OCI-LY7 (cell line): ENCODE results near the gene IL13RA1. TPM values are rescaled to one million over a fixed set of nuclear protein-coding genes. Genes with fewer than 3 reads are reported as not detected.

Source experiments
- BruUV-seq: library from RNA; stranded (reverse); fragments of 400-500 nt; replicated peaks from 2 replicates; lab custom pipeline; 2021; lab: Mats Ljungman, UMichigan
- CTCF ChIA-PET: fragments of 300-600 bp; sonication (Branson Sonifier 250); formaldehyde crosslinking; loops from one replicate; lab custom pipeline; 2022; ENCODE audit warnings: antibody characterized with exemption; ENCODE audit not compliant: unreplicated experiment; lab: Charles Lee
- POLR2A ChIA-PET: fragments of 300-600 bp; sonication (Branson Sonifier 250); formaldehyde crosslinking; loops from one replicate; lab custom pipeline; 2022; ENCODE audit warnings: antibody characterized with exemption; lab: Charles Lee
- DNase-seq: peaks from one replicate; pipeline ENCODE4 v3.0.0-alpha.2; 2015; ENCODE audit warnings: low spot score
- H2AFZ ChIP-seq: fragments of 200-600 bp; sonication (generic), shearing (Covaris generic); 2 replicates; pipeline ENCODE4 v1.6.1; 2014; ENCODE audit warnings: mild to moderate bottlenecking, antibody characterized with exemption, low read length, moderate library complexity
- H3K27ac ChIP-seq: fragments of 200-600 bp; sonication (generic); 2 replicates; pipeline ENCODE4 v1.5.1; 2014; ENCODE audit warnings: mixed run types, low read depth, mild to moderate bottlenecking, moderate library complexity, low read length, inconsistent platforms; ENCODE audit not compliant: poor library complexity, severe bottlenecking
- H3K36me3 ChIP-seq: fragments of 200-600 bp; sonication (generic); 2 replicates; pipeline ENCODE4 v1.6.1; 2014; ENCODE audit warnings: mild to moderate bottlenecking, antibody characterized with exemption, low read length, moderate library complexity, mixed read lengths; ENCODE audit not compliant: insufficient read depth
- H3K4me1 ChIP-seq: fragments of 200-600 bp; sonication (generic); 2 replicates; pipeline ENCODE4 v1.5.1; 2014; ENCODE audit warnings: mild to moderate bottlenecking, low read length; ENCODE audit not compliant: insufficient read depth, poor library complexity, severe bottlenecking
- H3K4me2 ChIP-seq: fragments of 200-600 bp; sonication (generic); 2 replicates; pipeline ENCODE4 v1.6.1; 2014; ENCODE audit warnings: mild to moderate bottlenecking, low read length
- H3K4me3 ChIP-seq: fragments of 200-600 bp; sonication (generic); 2 replicates; pipeline ENCODE4 v1.5.1; 2014; ENCODE audit warnings: mild to moderate bottlenecking, low read depth, low read length; ENCODE audit not compliant: poor library complexity, severe bottlenecking
- H3K79me2 ChIP-seq: fragments of 200-600 bp; sonication (generic); 2 replicates; pipeline ENCODE4 v1.6.1; 2016; ENCODE audit warnings: low read depth, mild to moderate bottlenecking, low read length, moderate library complexity, mixed read lengths; ENCODE audit not compliant: insufficient read depth
- H3K9me2 ChIP-seq: fragments of 200-600 bp; sonication (generic); 2 replicates; pipeline ENCODE4 v1.6.1; 2016; ENCODE audit warnings: mild to moderate bottlenecking, low read length, mixed read lengths; ENCODE audit not compliant: insufficient read depth
- H3K9me3 ChIP-seq: fragments of 200-600 bp; sonication (generic); 2 replicates; pipeline ENCODE4 v1.6.1; 2014; ENCODE audit warnings: mild to moderate bottlenecking, mixed run types, low read length, mixed read lengths
- H4K20me1 ChIP-seq: fragments of 200-600 bp; sonication (generic); 2 replicates; pipeline ENCODE4 v1.6.1; 2014; ENCODE audit warnings: mild to moderate bottlenecking, antibody characterized with exemption, low read length, moderate library complexity, mixed read lengths; ENCODE audit not compliant: insufficient read depth
- CTCF ChIP-seq: fragments of 200-600 bp; sonication (generic); conservative IDR thresholded peaks from 2 replicates; pipeline ENCODE4 v1.5.1; 2014; ENCODE audit warnings: mild to moderate bottlenecking, antibody characterized with exemption, low read length, moderate library complexity, mixed read lengths
- EZH2phosphoT487 ChIP-seq: fragments of 200-600 bp; sonication (generic); IDR thresholded peaks from 2 replicates; pipeline ENCODE4 v1.6.1; 2018; ENCODE audit warnings: low read depth, borderline replicate concordance, mild to moderate bottlenecking, mixed run types, antibody characterized with exemption, low read length, moderate library complexity, mixed read lengths
- intact Hi-C: fragments of 100-400 bp; cut with micrococcal nuclease; formaldehyde crosslinking; loops from one replicate; pipeline ENCODE4 v1.10.0; 2022; ENCODE audit not compliant: unreplicated experiment
- total RNA-seq, 2 experiments: library from RNA; depleted of rRNA in 1 of 2; stranded (reverse); fragments of >200 nt in 1 of 2; shearing (Covaris generic) in 1 of 2; gene quantifications; 2 replicates each; pipeline ENCODE4 v1.2.3, GENCODE V29; 2014 to 2022

IL13RA1 gene
- total RNA-seq, 2 experiments from 2014 or later, result not detected

GRCh38 chrX:118761939-118762707, 34.7 kb downstream of the IL13RA1 start:
- Histone ChIP-seq H3K36me3 (no peaks in the 10 kb centered on the region), H3K27ac (no peak overlapping the region), H3K79me2 (no peaks in the 10 kb centered on the region), H2AFZ (no peak overlapping the region), H3K4me3 (no peak overlapping the region), H3K4me1 (no peaks in the 10 kb centered on the region), H3K9me3 (no peaks in the 10 kb centered on the region), H3K4me2 (no peak overlapping the region), H4K20me1 (no peaks in the 10 kb centered on the region), H3K9me2 (no peaks in the 10 kb centered on the region)
- ChIA-PET CTCF (no interaction called here), POLR2A (no interaction called here)
- DNase-seq, result no peak
- TF ChIP-seq EZH2phosphoT487, result no peak
- peak; percentile 32; the same call in 1 of the 2 replicates for TF ChIP-seq CTCF
- intact Hi-C loops, result no loop called here
- BruUV-seq, result no TSS peak

- H4K20me1 ChIP-seq, result no peaks in the 10 kb centered on the region
- no peak overlapping the region for H3K27ac ChIP-seq
- H3K9me2 ChIP-seq, result no peaks in the 10 kb centered on the region
- H3K4me1 ChIP-seq, result no peaks in the 10 kb centered on the region
- no peak overlapping the region for H3K4me3 ChIP-seq
- DNase-seq, result no peak
- no TSS peak for BruUV-seq
- H3K9me3 ChIP-seq, result no peaks in the 10 kb centered on the region
- no peak for TF ChIP-seq CTCF
- no peak for TF ChIP-seq EZH2phosphoT487
- no peak overlapping the region for H2AFZ ChIP-seq
- no peaks in the 10 kb centered on the region for H3K36me3 ChIP-seq
- ChIA-PET POLR2A (no interaction called here), CTCF (no interaction called here)
- no peaks in the 10 kb centered on the region for H3K79me2 ChIP-seq
- intact Hi-C loops, result no loop called here
- no peak overlapping the region for H3K4me2 ChIP-seq
Measured at GRCh38 chrX:118763489-118763888, 36.1 kb downstream of the IL13RA1 start.

DNA sequence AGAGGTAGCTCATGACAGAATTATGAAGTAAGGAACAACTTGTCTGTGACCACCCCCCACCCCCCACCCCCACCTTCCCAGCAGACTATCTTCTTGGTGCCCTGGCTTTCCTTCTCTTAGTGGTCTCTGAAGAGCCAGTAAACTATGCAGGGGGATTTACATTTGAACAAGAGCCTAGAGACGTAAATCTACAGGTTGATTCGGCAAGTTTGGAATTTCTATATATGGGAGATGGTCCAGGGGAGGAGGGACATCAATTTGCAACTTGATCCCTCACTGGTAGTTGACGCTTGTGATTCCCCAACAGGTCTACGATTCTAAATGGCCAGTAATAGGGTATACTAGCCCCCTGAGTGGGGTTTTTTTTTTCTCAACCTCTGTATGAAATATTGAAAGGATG, 36.7 kb downstream of the IL13RA1 start:
- no peaks in the 10 kb centered on the region for H3K36me3 ChIP-seq
- TF ChIP-seq CTCF (no peak), EZH2phosphoT487 (no peak)
- no peaks in the 10 kb centered on the region for H3K9me3 ChIP-seq
- intact Hi-C loops, result no loop called here
- no peak overlapping the region for H3K4me3 ChIP-seq
- no peaks in the 10 kb centered on the region for H3K4me1 ChIP-seq
- H3K79me2 ChIP-seq, result no peaks in the 10 kb centered on the region
- H3K9me2 ChIP-seq, result no peaks in the 10 kb centered on the region
- ChIA-PET CTCF (no interaction called here), POLR2A (interaction anchor here (0.6 kb wide), 1 partner anchor 1492 kb away, joined by 3 read pairs; no protein-coding TSS in a partner anchor)
- H3K4me2 ChIP-seq, result no peak overlapping the region
- BruUV-seq, result no TSS peak
- H2AFZ ChIP-seq, result no peak overlapping the region
- no peak for DNase-seq
- H3K27ac ChIP-seq, result no peak overlapping the region
- no peaks in the 10 kb centered on the region for H4K20me1 ChIP-seq
